DMS 273 treated with DMSO at 0.1 percent for 48 hours (cell line): ENCODE results near the gene MYL6B.
A peak's percentile ranks its signal among the peaks of the same experiment; 100 is the strongest.
"Not testable (repeated sequence)": the region's sequence is repeated elsewhere in the genome, so short reads cannot be mapped to it uniquely, and the experiment has no call there.

ENCODE experiments used
- DNase-seq: peaks from one replicate; lab custom pipeline; 2025; lab: John Stamatoyannopoulos, UW

Gene MYL6B

GRCh38 chr12:56153678-56154065 lies 1.3 kb downstream of the MYL6B start:
- no peak for DNase-seq

GRCh38 chr12:56154246-56154771 lies 1.9 kb downstream of the MYL6B start:
- no peak for DNase-seq

GRCh38 chr12:56154818-56155217 lies 2.4 kb downstream of the MYL6B start:
- DNase-seq = no peak

GRCh38 chr12:56155256-56155845 lies 3.0 kb downstream of the MYL6B start:
- DNase-seq = no peak

- DNase-seq = not testable (repeated sequence)
Measured at GRCh38 chr12:56156464-56157200, 4.2 kb downstream of the MYL6B start.

- DNase-seq = peak; percentile 49
Measured at GRCh38 chr12:56157201-56158028, 5.0 kb downstream of the MYL6B start.

- peak; percentile 88 for DNase-seq
Measured at GRCh38 chr12:56158029-56158925, 5.9 kb downstream of the MYL6B start, which contains the start of gene MYL6. TSS of gene MYL6 (plus strand) at chr12:56158359. CDS start at chr12:56158402, 43 bp downstream.

GRCh38 chr12:56158926-56159461 lies 6.6 kb downstream of the MYL6B start:
- DNase-seq = peak; percentile 45

GRCh38 chr12:56159482-56160192 lies 7.2 kb downstream of the MYL6B start:
- no peak for DNase-seq

GRCh38 chr12:56160193-56160763 lies 7.9 kb downstream of the MYL6B start:
- DNase-seq = no peak

- no peak for DNase-seq
Measured at GRCh38 chr12:56160894-56161689, 8.7 kb downstream of the MYL6B start.

GRCh38 chr12:56161690-56162351 lies 9.4 kb downstream of the MYL6B start:
- DNase-seq = no peak

- DNase-seq = no peak
Measured at GRCh38 chr12:56162468-56163290, 10.3 kb downstream of the MYL6B start.

GRCh38 chr12:56163533-56164344 lies 11.4 kb downstream of the MYL6B start:
- DNase-seq = no peak

GRCh38 chr12:56164345-56164729 lies 11.9 kb downstream of the MYL6B start:
- DNase-seq = no peak

GRCh38 chr12:56165369-56165768 lies 13.0 kb downstream of the MYL6B start:
- DNase-seq = no peak

GRCh38 chr12:56169229-56169759 lies 16.9 kb downstream of the MYL6B start:
- DNase-seq = no peak
